Smooth muscle cell (in vitro differentiated cells): ENCODE measurements around the gene PDE9A. TPM values are rescaled to one million over a fixed set of nuclear protein-coding genes. Genes with fewer than 3 reads are reported as not detected.

Experiments used
- DNase-seq: peaks from one replicate; lab custom pipeline; 2025; ENCODE audit not compliant: unreplicated experiment; lab: John Stamatoyannopoulos, UW
- H2AFZ ChIP-seq: fragments of 200-600 bp; sonication (generic); 2 replicates; pipeline ENCODE4 v1.6.0; 2016; ENCODE audit warnings: antibody characterized with exemption, low read depth, mild to moderate bottlenecking
- H3F3A ChIP-seq: fragments of 200-600 bp; sonication (generic); 2 replicates; pipeline ENCODE4 v1.6.0; 2017; ENCODE audit warnings: antibody characterized with exemption, low read depth
- H3K27ac ChIP-seq: fragments of 200-600 bp; sonication (generic); 2 replicates; pipeline ENCODE4 v1.5.1; 2016; ENCODE audit warnings: low read depth, mild to moderate bottlenecking
- H3K27me3 ChIP-seq: fragments of 200-600 bp; sonication (generic); 2 replicates; pipeline ENCODE4 v1.6.1; 2016; ENCODE audit warnings: low read depth, mild to moderate bottlenecking
- H3K36me3 ChIP-seq: fragments of 200-600 bp; sonication (generic); 2 replicates; pipeline ENCODE4 v1.5.1; 2016; ENCODE audit warnings: low read depth
- H3K4me1 ChIP-seq: fragments of 200-600 bp; sonication (generic); 2 replicates; pipeline ENCODE4 v1.5.1; 2016; ENCODE audit warnings: low read depth
- H3K4me2 ChIP-seq: fragments of 200-600 bp; sonication (generic); 2 replicates; pipeline ENCODE4 v1.6.0; 2016; ENCODE audit warnings: mild to moderate bottlenecking
- H3K4me3 ChIP-seq: fragments of 200-600 bp; sonication (generic); 2 replicates; pipeline ENCODE4 v1.5.1; 2016; ENCODE audit warnings: mild to moderate bottlenecking
- H3K79me2 ChIP-seq: fragments of 200-600 bp; sonication (generic); 2 replicates; pipeline ENCODE4 v1.6.0; 2016; ENCODE audit warnings: low read depth, mild to moderate bottlenecking
- H3K9ac ChIP-seq: fragments of 200-600 bp; sonication (generic); 2 replicates; pipeline ENCODE4 v1.6.0; 2016; ENCODE audit warnings: low read depth
- H3K9me3 ChIP-seq: fragments of 200-600 bp; sonication (generic); replicated peaks from 2 replicates; pipeline ENCODE4 v1.5.1; 2016; ENCODE audit warnings: low read depth
- H4K20me1 ChIP-seq: fragments of 200-600 bp; sonication (generic); 2 replicates; pipeline ENCODE4 v1.6.0; 2016; ENCODE audit warnings: low read depth
- WGBS: methylation state at CpG from one replicate; pipeline ENCODE4 v1.1.7; 2016; ENCODE audit warnings: low lambda C conversion rate; 5-methylcytosine and 5-hydroxymethylcytosine counted together
- polyA plus RNA-seq: library from polyadenylated mRNA; unstranded; fragments of >200 nt; fragmentation: Nextera tagmentation; extraction: Ambion mirVana; gene quantifications from 2 replicates; pipeline ENCODE4 v1.2.1, GENCODE V29; 2016
- total RNA-seq: library from RNA; depleted of rRNA; stranded (reverse); fragments of >200 nt; gene quantifications from 2 replicates; pipeline ENCODE4 v1.2.3, GENCODE V29; 2014
- TF ChIP-seq, protein P1 (sequence below): fragments of 200-600 bp; sonication (generic); IDR thresholded peaks from 2 replicates; pipeline ENCODE4 v1.5.1; 2017; ENCODE audit warnings: borderline replicate concordance, mild to moderate bottlenecking, antibody characterized with exemption; ENCODE audit not compliant: insufficient read depth, poor library complexity, severe bottlenecking

PDE9A gene
- total and polyA plus RNA-seq, 2 experiments from 2014 or later, result 4.3 to 12.3 TPM

DNA sequence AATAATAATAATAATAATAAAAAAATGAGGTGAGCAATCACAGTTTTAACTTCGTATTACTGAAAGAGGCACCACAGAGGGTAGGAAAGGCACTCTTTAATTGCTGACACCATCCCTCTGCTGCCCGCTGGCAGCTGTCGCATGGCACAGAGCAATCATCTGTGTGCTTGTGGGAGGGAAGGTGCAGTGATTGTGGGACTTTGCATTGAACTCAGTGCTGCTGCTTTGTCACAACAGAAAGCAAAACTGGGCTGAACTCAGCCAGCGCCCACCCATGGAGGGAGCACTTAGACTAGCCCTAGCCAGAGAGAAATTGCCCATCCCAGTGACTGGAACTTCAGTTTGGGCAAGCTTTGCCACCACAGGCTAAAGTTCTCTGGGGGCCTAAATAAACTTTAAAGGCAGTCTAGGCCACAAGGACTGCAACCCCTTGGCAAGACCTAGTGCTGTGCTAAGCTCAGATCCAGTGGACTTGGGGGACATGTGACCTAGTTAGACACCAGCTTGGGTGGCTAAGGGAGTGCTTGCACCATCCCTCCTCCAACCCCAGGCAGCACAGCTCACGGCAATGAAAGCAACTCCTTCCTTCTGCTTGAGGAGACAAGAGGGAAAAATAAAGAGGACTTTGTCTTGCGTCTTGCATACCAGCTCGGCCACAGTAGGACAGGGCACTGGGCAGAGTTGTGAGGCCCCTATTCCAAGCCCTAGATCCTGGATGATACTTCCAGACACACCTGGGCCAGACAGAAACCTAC lies 166.6 kb downstream of the PDE9A start:
- DNase-seq, result no peak
- TF ChIP-seq, protein P1, sequence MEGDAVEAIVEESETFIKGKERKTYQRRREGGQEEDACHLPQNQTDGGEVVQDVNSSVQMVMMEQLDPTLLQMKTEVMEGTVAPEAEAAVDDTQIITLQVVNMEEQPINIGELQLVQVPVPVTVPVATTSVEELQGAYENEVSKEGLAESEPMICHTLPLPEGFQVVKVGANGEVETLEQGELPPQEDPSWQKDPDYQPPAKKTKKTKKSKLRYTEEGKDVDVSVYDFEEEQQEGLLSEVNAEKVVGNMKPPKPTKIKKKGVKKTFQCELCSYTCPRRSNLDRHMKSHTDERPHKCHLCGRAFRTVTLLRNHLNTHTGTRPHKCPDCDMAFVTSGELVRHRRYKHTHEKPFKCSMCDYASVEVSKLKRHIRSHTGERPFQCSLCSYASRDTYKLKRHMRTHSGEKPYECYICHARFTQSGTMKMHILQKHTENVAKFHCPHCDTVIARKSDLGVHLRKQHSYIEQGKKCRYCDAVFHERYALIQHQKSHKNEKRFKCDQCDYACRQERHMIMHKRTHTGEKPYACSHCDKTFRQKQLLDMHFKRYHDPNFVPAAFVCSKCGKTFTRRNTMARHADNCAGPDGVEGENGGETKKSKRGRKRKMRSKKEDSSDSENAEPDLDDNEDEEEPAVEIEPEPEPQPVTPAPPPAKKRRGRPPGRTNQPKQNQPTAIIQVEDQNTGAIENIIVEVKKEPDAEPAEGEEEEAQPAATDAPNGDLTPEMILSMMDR, result no peak
- no peaks in the 10 kb centered on the region for H3K27me3 ChIP-seq
- no peak overlapping the region for H3K9ac ChIP-seq
- no peaks in the 10 kb centered on the region for H3K4me1 ChIP-seq
- H3K27ac ChIP-seq, result no peak overlapping the region
- no peaks in the 10 kb centered on the region for H3K36me3 ChIP-seq
- H3F3A ChIP-seq, result no peaks in the 10 kb centered on the region
- H4K20me1 ChIP-seq, result no peaks in the 10 kb centered on the region
- H3K9me3 ChIP-seq, result no peaks in the 10 kb centered on the region
- no peak overlapping the region for H3K4me3 ChIP-seq
- WGBS, result 96% methylated on average over 7 of the region's 7 CpGs
- no peaks in the 10 kb centered on the region for H3K79me2 ChIP-seq
- H2AFZ ChIP-seq, result no peak overlapping the region
- H3K4me2 ChIP-seq, result no peak overlapping the region

DNA sequence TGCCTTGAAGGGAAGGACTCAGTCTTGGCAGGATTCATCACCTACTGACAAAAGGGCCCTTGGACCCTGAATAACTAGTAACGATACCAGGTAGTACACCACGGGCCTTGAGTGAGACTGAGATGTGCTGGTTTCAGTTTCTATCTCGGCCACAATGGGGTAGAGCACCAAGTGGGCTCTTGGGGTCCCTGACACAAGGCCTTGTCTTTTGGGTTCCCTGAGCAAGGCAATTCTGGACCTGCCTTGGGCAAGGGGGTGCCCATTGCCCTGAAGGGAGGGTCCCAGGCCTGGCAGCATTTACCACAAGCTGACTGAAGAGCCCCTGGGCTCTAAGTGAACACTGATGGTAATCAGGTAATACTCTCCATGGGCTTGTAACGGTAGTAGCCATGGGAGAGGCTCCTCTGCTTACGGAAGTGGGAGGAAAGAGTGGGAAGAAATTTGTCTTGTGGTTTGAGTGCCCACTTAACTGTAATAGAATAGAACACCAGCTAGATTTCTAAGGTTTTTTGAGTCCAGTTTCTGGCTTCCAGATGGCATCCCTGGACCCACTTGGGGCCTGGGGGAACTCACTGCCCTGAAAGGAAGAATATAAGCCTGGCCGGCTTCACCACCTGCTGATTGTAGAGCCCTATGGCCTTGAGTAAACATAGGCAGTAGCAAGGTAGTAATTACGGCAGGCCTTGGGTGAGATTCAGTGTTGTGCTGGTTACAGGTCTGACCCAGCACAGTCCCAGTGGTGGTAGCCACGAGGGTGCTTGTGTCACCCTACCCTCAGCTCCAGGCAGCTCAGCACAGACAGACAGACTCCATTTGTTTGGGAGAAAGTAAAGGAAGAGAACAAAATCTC lies 167.4 kb downstream of the PDE9A start:
- Histone ChIP-seq H3K9me3 (no peaks in the 10 kb centered on the region), H3F3A (no peaks in the 10 kb centered on the region), H3K9ac (no peak overlapping the region), H3K4me1 (no peaks in the 10 kb centered on the region), H3K4me3 (no peak overlapping the region), H4K20me1 (no peaks in the 10 kb centered on the region), H3K27me3 (no peaks in the 10 kb centered on the region), H2AFZ (no peak overlapping the region), H3K36me3 (no peaks in the 10 kb centered on the region), H3K4me2 (no peak overlapping the region), H3K79me2 (no peaks in the 10 kb centered on the region), H3K27ac (no peak overlapping the region)
- WGBS, result 84% methylated on average over 8 of the region's 8 CpGs
- TF ChIP-seq, protein P1, result no peak
- DNase-seq, result no peak

Other genes starting within 250 kb of the PDE9A start
- not detected in 2 replicates for gene UBASH3A, start 249.7 kb upstream of the PDE9A start, total RNA-seq
- 0.22 TPM in 1 of 2 replicates, not detected in the other for gene UBASH3A, start 249.7 kb upstream of the PDE9A start, polyA plus RNA-seq
- 0.13 TPM in 1 of 2 replicates, not detected in the other for gene RSPH1, start 157.4 kb upstream of the PDE9A start, total RNA-seq
- gene RSPH1, start 157.4 kb upstream of the PDE9A start, polyA plus RNA-seq, result 0.16 TPM in 1 of 2 replicates, not detected in the other
- gene SLC37A1, start 139.8 kb upstream of the PDE9A start, total RNA-seq, result 18.0 and 19.4 TPM in 2 replicates
- gene SLC37A1, start 139.8 kb upstream of the PDE9A start, polyA plus RNA-seq, result 14.6 and 15.0 TPM in 2 replicates
- gene WDR4, start 225.9 kb downstream of the PDE9A start, total RNA-seq, result 2.6 and 5.1 TPM in 2 replicates
- gene WDR4, start 225.9 kb downstream of the PDE9A start, polyA plus RNA-seq, result 5.1 and 6.2 TPM in 2 replicates
- gene NDUFV3, start 239.7 kb downstream of the PDE9A start, total RNA-seq, result 23.3 and 29.7 TPM in 2 replicates
- gene NDUFV3, start 239.7 kb downstream of the PDE9A start, polyA plus RNA-seq, result 28.4 and 31.7 TPM in 2 replicates